ENCODE results near the gene GAPDHS. TPM values are rescaled to one million over a fixed set of nuclear protein-coding genes. Genes with fewer than 3 reads are reported as not detected.

Gene GAPDHS
- total and polyA plus RNA-seq, 2 of the 13 experiments (the other 11 are each of a cell fraction or from before 2014, with no cell fraction given), result not detected

GRCh38 chr19:35569281-35569781 is 36.1 kb downstream of the GAPDHS start (continued):
- TF ChIP-seq DZIP1 (CRISPR knock-in tag; IDR thresholded peaks at IDR 0.05) (no peak), RFXANK (CRISPR knock-in tag; IDR thresholded peaks at IDR 0.05) (no peak), EP300 (IDR thresholded peaks at IDR 0.05; ENCODE audit: low read depth in 2 of 2, low read length in 2 of 2) (peak; percentile 81 to 90; a peak in 3 of 4 replicates), EP300 (CRISPR knock-in tag; IDR thresholded peaks at IDR 0.05; ENCODE audit: borderline replicate concordance) (peak; percentile 90), CCDC6 (CRISPR knock-in tag; IDR thresholded peaks at IDR 0.05) (0 out of 2 replicates have a peak, but pooled peaks have one; percentile 39), CBX1 (IDR thresholded peaks at IDR 0.05; ENCODE audit: low read depth) (no peak), EHMT2 (IDR thresholded peaks at IDR 0.05; ENCODE audit: borderline replicate concordance, low read depth, low read length) (no peak), ZNF414 (CRISPR knock-in tag; IDR thresholded peaks at IDR 0.05) (no peak), ZNF205 (CRISPR knock-in tag; IDR thresholded peaks at IDR 0.05) (peak; percentile 36; the same call in 1 of the 2 replicates), ZNF710 (CRISPR knock-in tag; IDR thresholded peaks at IDR 0.05; ENCODE audit: borderline replicate concordance) (peak; percentile 38; the same call in 1 of the 2 replicates), ZIK1 (CRISPR knock-in tag; IDR thresholded peaks at IDR 0.05; ENCODE audit: borderline replicate concordance, low read depth) (no peak), ZNF83 (CRISPR knock-in tag; IDR thresholded peaks at IDR 0.05; ENCODE audit: borderline replicate concordance) (no peak)
- TF ChIP-seq, protein P1, sequence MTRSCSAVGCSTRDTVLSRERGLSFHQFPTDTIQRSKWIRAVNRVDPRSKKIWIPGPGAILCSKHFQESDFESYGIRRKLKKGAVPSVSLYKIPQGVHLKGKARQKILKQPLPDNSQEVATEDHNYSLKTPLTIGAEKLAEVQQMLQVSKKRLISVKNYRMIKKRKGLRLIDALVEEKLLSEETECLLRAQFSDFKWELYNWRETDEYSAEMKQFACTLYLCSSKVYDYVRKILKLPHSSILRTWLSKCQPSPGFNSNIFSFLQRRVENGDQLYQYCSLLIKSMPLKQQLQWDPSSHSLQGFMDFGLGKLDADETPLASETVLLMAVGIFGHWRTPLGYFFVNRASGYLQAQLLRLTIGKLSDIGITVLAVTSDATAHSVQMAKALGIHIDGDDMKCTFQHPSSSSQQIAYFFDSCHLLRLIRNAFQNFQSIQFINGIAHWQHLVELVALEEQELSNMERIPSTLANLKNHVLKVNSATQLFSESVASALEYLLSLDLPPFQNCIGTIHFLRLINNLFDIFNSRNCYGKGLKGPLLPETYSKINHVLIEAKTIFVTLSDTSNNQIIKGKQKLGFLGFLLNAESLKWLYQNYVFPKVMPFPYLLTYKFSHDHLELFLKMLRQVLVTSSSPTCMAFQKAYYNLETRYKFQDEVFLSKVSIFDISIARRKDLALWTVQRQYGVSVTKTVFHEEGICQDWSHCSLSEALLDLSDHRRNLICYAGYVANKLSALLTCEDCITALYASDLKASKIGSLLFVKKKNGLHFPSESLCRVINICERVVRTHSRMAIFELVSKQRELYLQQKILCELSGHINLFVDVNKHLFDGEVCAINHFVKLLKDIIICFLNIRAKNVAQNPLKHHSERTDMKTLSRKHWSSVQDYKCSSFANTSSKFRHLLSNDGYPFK (CRISPR knock-in tag; IDR thresholded peaks at IDR 0.05; ENCODE audit: borderline replicate concordance), result no peak
- TF ChIP-seq, protein P2, sequence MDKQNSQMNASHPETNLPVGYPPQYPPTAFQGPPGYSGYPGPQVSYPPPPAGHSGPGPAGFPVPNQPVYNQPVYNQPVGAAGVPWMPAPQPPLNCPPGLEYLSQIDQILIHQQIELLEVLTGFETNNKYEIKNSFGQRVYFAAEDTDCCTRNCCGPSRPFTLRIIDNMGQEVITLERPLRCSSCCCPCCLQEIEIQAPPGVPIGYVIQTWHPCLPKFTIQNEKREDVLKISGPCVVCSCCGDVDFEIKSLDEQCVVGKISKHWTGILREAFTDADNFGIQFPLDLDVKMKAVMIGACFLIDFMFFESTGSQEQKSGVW (CRISPR knock-in tag; IDR thresholded peaks at IDR 0.05; ENCODE audit: borderline replicate concordance), result no peak
- TF ChIP-seq, protein P3, sequence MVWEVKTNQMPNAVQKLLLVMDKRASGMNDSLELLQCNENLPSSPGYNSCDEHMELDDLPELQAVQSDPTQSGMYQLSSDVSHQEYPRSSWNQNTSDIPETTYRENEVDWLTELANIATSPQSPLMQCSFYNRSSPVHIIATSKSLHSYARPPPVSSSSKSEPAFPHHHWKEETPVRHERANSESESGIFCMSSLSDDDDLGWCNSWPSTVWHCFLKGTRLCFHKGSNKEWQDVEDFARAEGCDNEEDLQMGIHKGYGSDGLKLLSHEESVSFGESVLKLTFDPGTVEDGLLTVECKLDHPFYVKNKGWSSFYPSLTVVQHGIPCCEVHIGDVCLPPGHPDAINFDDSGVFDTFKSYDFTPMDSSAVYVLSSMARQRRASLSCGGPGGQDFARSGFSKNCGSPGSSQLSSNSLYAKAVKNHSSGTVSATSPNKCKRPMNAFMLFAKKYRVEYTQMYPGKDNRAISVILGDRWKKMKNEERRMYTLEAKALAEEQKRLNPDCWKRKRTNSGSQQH (CRISPR knock-in tag; IDR thresholded peaks at IDR 0.05; ENCODE audit: low read depth), result no peak
- TF ChIP-seq, protein P4, sequence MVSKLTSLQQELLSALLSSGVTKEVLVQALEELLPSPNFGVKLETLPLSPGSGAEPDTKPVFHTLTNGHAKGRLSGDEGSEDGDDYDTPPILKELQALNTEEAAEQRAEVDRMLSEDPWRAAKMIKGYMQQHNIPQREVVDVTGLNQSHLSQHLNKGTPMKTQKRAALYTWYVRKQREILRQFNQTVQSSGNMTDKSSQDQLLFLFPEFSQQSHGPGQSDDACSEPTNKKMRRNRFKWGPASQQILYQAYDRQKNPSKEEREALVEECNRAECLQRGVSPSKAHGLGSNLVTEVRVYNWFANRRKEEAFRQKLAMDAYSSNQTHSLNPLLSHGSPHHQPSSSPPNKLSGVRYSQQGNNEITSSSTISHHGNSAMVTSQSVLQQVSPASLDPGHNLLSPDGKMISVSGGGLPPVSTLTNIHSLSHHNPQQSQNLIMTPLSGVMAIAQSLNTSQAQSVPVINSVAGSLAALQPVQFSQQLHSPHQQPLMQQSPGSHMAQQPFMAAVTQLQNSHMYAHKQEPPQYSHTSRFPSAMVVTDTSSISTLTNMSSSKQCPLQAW (CRISPR knock-in tag; IDR thresholded peaks at IDR 0.05), result no peak
